Measurements from ENCODE around the gene KCNQ1OT1.

Gene KCNQ1OT1

GRCh38 chr11:2698386-2699184, 1.2 kb downstream of the KCNQ1OT1 start:
- Histone ChIP-seq H3K36me3 (replicated peaks; ENCODE audit: low read depth, low read length) (no peaks in the 10 kb centered on the region), H3K79me2 (ENCODE audit: low read length) (peaks cover 61% of the 10 kb centered on the region), H3K4me3 (ENCODE audit: low read length) (peak overlapping the region; percentile 98), H3K9ac (ENCODE audit: low read length) (peak overlapping the region; percentile 86), H4K20me1 (ENCODE audit: insufficient read depth, low read length) (peaks cover 52% of the 10 kb centered on the region), H3K4me2 (ENCODE audit: low read length) (peak overlapping the region; percentile 72), H3K27ac (ENCODE audit: low read length) (no peak overlapping the region), H3K27me3 (ENCODE audit: low read depth, low read length) (no peaks in the 10 kb centered on the region), H2AFZ (ENCODE audit: low read depth, low read length) (no peak overlapping the region), H3K9me3 (ENCODE audit: insufficient read depth, low read length) (no peaks in the 10 kb centered on the region), H3K4me1 (ENCODE audit: low read length) (peaks cover 24% of the 10 kb centered on the region)
- TF ChIP-seq CTCF (IDR thresholded peaks at IDR 0.05; ENCODE audit: low read depth, low read length) (peak; percentile 18), EZH2phosphoT487 (IDR thresholded peaks at IDR 0.05; ENCODE audit: low read depth) (no peak)

DNA sequence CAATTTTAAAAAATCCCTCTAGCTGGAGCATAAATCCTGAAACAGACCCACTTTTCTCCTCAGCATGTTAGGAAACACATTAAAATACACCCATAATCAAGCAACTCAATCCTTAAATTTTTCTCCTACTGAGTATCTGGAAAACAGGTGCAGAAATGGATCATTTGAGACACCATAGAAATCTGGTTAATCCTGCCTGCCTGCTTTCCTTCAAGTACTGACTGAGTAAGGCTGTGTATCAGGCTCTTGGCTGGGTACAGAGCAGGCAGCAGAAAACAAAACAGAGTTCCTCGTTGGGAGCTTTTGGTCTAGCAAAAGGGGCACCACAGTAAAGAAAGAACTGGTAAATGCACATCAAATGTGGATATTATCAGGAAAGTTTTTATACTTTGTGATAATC, 1.9 kb downstream of the KCNQ1OT1 start:
- Histone ChIP-seq H4K20me1 (ENCODE audit: insufficient read depth, low read length) (peaks cover 59% of the 10 kb centered on the region), H3K79me2 (ENCODE audit: low read length) (peaks cover 68% of the 10 kb centered on the region), H2AFZ (ENCODE audit: low read depth, low read length) (no peak overlapping the region), H3K4me3 (ENCODE audit: low read length) (peak overlapping the region; percentile 98), H3K27me3 (ENCODE audit: low read depth, low read length) (no peaks in the 10 kb centered on the region), H3K9me3 (ENCODE audit: insufficient read depth, low read length) (no peaks in the 10 kb centered on the region), H3K27ac (ENCODE audit: low read length) (no peak overlapping the region), H3K4me2 (ENCODE audit: low read length) (peak overlapping the region; percentile 72), H3K4me1 (ENCODE audit: low read length) (peaks cover 21% of the 10 kb centered on the region), H3K36me3 (replicated peaks; ENCODE audit: low read depth, low read length) (no peaks in the 10 kb centered on the region), H3K9ac (ENCODE audit: low read length) (no peak overlapping the region)
- no peak for TF ChIP-seq CTCF (IDR thresholded peaks at IDR 0.05; ENCODE audit: low read depth, low read length)
- TF ChIP-seq EZH2phosphoT487 (IDR thresholded peaks at IDR 0.05; ENCODE audit: low read depth) = no peak

DNA sequence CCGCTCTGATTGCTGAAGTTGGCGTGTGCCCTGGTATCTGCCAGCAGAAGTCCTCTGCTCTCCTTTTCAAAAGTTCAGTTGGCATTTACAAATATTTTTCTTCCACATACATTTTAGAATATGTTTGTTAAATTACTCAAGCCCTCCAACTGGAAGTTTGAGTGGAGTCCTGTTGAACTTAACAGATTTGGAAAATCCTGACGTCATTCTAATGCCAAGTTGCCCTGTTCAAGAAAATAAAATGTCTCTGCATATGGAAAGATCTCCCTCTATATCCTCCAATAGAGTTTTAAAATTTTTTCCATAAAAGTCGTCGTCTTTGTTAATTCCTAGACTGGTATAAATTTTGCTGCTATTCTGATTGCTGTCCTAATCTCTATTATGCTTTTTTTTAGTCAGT, 3.3 kb downstream of the KCNQ1OT1 start:
- Histone ChIP-seq H4K20me1 (ENCODE audit: insufficient read depth, low read length) (peaks cover 73% of the 10 kb centered on the region), H3K36me3 (replicated peaks; ENCODE audit: low read depth, low read length) (no peaks in the 10 kb centered on the region), H3K27me3 (ENCODE audit: low read depth, low read length) (no peaks in the 10 kb centered on the region), H3K9ac (ENCODE audit: low read length) (no peak overlapping the region), H3K4me2 (ENCODE audit: low read length) (no peak overlapping the region), H3K9me3 (ENCODE audit: insufficient read depth, low read length) (no peaks in the 10 kb centered on the region), H3K27ac (ENCODE audit: low read length) (no peak overlapping the region), H3K4me3 (ENCODE audit: low read length) (no peak overlapping the region), H3K79me2 (ENCODE audit: low read length) (peaks cover 82% of the 10 kb centered on the region), H3K4me1 (ENCODE audit: low read length) (peaks cover 21% of the 10 kb centered on the region), H2AFZ (ENCODE audit: low read depth, low read length) (no peak overlapping the region)
- TF ChIP-seq CTCF (IDR thresholded peaks at IDR 0.05; ENCODE audit: low read depth, low read length) (no peak), EZH2phosphoT487 (IDR thresholded peaks at IDR 0.05; ENCODE audit: low read depth) (no peak)

DNA sequence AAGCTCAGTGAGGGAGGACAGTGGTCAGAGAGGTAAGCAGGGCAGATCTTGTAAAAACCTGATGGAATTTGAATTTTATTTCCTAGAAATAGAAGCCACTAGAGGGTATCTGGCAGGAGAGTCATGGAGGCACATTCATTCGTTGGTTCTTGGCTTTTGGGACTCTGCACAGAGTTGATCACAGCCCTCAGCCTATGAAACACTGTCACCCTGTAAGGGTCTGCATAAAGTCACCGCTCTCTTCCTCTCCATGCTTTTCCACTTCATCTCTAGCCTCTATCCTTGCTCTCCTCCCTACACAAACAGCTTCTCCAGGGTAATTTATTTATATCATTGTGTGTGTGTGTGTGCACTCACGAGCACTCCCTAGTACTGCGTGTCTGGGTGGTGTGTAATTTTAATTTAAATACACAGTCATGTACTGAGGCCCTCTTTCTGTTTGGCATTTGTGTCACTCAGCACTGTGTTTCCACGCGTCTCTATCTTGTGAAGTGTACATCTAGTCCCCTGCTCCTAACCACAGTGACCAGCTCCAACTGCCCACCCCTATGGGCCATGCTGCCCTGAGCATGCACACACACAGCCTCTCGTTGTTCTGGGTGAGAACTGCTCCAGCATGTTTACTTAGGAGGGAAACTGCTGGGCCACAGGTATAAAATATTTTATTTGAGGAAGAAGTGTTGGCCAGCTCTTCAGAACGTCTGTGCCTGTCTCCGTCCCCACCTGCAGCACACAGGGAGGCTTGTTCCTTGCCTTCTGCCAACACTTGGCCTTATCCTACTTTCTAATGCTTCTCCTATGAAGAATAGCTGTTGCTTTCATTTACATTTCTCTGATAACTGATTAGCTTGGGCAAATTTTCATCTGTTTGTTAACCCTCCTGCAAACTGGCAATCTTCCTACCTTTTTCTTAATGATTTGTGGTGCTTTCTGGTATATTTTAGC, 4.5 kb downstream of the KCNQ1OT1 start:
- H3K9me3 ChIP-seq (ENCODE audit: insufficient read depth, low read length) = no peaks in the 10 kb centered on the region
- peaks cover 85% of the 10 kb centered on the region for H4K20me1 ChIP-seq (ENCODE audit: insufficient read depth, low read length)
- TF ChIP-seq EZH2phosphoT487 (IDR thresholded peaks at IDR 0.05; ENCODE audit: low read depth) (no peak), CTCF (IDR thresholded peaks at IDR 0.05; ENCODE audit: low read depth, low read length) (no peak)
- H3K36me3 ChIP-seq (replicated peaks; ENCODE audit: low read depth, low read length) = no peaks in the 10 kb centered on the region
- H3K9ac ChIP-seq (ENCODE audit: low read length) = no peak overlapping the region
- no peak overlapping the region for H3K27ac ChIP-seq (ENCODE audit: low read length)
- peaks cover 94% of the 10 kb centered on the region for H3K79me2 ChIP-seq (ENCODE audit: low read length)
- peaks cover 15% of the 10 kb centered on the region for H3K4me1 ChIP-seq (ENCODE audit: low read length)
- no peak overlapping the region for H2AFZ ChIP-seq (ENCODE audit: low read depth, low read length)
- H3K27me3 ChIP-seq (ENCODE audit: low read depth, low read length) = no peaks in the 10 kb centered on the region
- H3K4me2 ChIP-seq (ENCODE audit: low read length) = no peak overlapping the region
- H3K4me3 ChIP-seq (ENCODE audit: low read length) = no peak overlapping the region

Measured in OCI-LY3 (cell line).